Measurements from ENCODE around the gene GLUD1.
"Not testable (repeated sequence)": the region's sequence is repeated elsewhere in the genome, so short reads cannot be mapped to it uniquely, and the experiment has no call there.

The GLUD1 gene

DNA sequence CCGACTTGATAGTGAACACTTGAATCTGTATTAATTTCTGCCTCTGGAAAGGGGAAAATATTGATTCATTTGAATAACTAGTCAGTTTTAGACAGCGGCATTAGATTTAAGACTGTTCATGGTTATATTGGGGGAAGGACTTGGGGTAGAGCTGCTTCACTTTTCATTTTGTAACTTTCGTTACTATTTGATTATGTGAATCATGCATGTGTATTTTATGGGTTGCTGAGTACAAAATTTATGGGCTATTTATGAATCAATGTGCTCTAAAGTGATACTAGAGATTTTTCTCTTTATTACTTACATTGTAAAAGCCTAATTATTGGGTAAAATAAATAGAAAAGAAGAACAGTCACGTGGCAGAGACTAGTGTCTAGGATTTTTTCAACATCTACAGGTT is 4.9 kb downstream of the GLUD1 start:
- DNase-seq: no peak

DNA sequence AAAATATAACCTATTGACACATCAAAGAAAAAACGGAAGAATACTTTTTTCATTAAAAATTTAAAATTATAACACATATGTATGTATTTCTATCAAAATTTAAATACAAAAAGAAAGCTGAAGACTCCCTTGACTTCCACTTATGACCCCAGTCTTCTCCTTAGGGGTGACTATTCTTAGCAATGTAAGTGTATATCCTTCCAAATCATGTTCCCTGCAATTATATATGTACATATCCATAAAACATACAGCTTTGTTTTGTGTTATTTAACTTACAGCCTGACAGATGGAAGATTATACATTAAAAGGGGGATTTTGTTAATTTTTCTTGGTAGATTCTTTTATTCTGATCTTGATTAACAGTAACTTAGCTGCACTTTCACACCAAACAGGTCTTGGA is 9.1 kb downstream of the GLUD1 start:
- DNase-seq: no peak

DNA sequence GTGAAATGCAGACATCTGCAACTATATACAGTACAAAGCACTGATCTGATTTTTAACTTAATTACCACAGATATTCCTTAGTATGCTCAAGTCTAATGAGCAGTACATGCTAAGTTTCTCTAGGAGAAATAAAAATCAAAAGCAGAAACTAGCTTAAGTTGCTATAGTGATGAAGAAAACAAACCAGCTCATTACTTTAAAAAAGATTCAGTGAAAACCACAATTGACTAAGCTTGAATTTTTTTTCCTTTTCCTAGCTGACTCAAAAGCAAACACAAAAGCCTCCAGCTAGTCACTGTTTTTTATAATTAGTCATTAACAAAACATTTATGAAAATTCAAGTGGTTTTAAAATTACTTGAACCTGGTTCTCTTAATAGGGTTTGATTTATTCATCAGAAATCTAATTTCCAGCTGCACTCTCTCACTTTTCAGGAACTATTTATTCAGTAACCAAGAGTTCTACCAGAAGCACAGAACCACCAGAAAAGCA is 10.3 kb downstream of the GLUD1 start:
- DNase-seq: peak in 3 of 4 experiments; percentile 13 to 67 (median 61)

DNA sequence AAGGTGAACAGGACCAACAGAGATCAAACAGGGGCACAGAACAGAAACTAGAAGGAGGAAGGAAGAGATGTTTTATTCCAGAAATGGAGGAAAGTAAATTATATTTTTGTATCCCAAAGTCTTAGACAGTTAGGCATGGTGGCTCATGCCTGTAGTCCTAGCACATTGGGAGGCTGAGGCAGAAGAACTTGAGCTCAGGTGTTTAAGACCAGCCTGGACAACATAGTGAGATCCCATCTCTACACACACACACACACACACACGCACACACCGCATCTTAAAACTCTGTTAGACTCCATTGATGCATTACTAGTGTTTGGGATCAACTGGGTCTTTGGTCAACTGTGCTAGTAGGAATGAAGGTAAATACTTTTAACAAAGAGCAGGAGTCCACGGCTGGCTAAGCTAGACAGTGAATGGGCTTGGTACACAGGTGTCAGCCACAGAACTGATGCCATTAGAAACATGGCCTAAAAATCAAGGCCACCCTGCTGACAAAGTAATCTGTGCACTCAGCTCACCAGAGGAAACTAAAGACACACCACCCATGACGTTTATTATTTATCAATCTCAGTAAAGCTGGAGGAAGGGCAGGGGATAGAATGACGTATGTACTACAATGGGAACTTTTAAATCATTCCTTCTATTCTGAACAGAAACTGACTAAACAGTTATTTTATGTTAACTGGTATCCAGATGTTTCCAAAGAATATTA is 10.9 kb downstream of the GLUD1 start:
- peak; percentile 39 to 78 (median 48) for DNase-seq

DNA sequence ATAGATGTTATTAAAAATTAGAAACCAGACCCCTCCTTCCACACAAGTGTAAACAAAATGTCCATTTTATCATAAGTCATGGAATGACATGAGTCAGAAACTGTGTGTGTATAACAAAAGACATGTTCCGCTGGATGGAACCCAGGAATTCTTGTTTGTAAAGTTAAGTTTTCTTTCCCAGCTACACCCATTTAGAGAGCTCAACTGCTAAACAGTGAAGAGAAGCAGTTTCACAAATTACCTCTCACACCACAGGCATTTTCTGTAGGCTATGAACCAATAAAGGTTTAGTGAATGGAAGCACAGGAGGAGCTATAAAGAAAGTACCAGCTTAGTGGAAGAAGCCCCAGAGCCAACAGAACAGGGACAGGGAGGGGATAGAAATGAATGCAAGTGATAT is 12.4 kb downstream of the GLUD1 start:
- DNase-seq: not testable (repeated sequence)

DNA sequence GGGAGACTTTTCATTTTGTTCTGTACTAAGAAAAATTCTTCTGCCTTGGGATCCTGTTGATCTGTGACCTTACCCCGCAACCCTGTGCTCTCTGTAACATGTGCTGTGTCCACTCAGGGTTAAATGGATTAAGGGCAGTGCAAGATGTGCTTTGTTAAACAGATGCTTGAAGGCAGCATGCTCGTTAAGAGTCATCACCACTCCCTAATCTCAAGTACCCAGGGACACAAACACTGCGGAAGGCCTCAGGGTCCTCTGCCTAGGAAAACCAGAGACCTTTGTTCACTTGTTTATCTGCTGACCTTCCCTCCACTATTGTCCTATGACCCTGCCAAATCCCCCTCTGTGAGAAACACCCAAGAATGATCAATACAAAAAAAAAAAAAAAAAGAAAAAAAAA is 13.1 kb downstream of the GLUD1 start:
- not testable (repeated sequence) for DNase-seq

DNA sequence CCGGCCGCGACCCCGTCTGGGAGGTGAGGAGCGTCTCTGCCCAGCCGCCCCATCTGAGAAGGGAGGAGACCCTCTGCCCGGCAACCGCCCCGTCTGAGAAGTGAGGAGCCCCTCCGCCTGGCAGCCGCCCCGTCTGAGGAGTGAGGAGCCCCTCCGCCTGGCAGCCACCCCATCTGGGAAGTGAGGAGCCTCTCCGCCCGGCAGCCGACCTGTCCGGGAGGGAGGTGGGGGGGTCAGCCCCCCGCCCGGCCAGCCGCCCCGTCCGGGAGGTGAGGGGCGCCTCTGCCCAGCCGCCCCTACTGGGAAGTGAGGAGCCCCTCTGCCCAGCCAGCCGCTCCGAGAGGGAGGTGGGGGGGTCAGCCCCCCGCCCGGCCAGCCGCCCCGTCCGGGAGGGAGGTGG is 14.0 kb downstream of the GLUD1 start:
- DNase-seq: not testable (repeated sequence)

DNA sequence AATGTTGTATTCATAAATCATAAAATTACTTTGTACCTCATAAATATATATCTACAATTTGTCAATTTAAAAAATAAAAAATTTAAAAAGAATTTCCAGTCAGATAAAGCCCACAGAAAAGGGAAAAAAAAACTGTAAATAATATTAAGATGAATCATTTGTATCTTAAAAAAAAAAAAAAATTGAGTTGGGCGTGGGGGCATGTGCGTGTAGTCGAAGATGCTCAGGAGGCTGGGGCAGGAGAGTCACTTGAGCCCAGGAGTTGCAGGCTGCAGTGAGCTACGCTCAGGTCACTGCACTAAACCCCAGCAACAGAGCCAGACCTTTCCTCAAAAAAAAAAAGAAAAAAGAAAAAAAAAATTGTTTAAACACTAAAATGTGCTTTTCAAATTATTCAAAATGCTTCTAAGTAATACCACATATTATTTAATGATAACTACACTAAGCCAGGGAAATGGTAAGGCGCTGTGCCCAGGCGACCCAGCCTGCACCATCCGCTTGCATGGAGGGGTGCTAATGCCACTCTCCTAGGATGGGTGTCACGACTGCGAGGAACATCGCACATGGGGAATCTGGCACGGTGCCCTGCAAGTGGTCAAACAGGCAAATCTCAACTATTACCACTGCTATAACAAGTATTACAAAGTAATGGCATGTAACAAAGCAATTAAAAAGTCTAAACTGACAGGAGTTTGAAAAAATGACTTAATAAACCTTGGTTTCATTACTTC is 15.4 kb downstream of the GLUD1 start:
- no peak for DNase-seq

DNA sequence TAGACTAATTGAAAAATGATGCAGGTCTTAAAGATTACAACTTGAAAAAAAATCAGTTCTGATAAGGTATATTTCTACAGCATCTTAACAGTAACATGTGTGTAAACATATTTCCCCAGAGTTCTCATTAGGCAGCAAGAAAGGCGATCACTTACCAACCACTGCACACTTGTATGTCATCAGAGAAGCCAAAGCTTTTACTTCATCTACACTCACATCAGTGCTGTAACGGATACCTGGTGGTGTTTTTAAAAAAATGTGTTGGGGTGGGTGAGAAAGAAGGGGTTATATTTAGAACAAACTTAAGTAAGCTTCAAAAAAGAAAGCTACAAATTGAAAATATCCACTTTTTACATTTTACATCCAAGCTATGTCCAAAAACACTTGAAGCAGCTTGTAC is 18.2 kb downstream of the GLUD1 start:
- not testable (repeated sequence) for DNase-seq

DNA sequence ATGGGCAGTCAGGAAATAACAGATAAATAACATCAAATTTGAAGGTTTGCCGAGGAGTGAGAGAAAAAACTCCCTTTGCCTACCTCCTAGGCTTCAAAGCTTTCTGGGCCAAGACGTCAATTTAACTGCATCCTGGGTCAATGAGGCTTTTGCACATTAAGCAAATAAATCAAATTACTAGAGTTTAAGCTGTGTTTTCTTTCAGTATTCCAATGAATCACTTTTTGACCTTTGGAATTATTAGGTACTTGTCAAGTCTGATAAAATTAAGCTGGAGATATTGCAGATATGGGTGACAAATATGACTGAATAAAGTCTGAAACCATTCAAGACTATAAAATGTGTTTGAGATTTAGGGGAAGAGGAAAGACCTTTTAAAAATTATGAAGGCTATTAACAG is 22.2 kb downstream of the GLUD1 start:
- DNase-seq: no peak

DNA sequence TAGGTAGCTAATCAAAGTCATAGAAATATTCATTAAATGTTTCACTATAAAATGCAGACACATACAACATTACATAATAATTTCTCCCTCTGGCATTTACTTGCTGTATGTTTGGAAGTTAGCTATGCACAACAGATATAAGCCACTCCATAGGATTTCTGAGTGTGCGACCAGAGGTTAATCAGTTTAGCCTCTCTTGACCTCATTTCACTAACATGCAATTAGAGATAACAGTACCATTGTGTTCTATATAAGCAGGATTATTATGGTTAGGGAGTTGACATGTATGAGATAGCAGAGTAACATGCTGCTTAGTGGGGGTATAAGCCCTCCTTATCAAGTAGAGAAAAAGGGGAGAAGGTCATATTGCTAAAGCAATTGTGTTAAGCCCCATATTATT is 26.4 kb downstream of the GLUD1 start:
- DNase-seq: no peak

DNA sequence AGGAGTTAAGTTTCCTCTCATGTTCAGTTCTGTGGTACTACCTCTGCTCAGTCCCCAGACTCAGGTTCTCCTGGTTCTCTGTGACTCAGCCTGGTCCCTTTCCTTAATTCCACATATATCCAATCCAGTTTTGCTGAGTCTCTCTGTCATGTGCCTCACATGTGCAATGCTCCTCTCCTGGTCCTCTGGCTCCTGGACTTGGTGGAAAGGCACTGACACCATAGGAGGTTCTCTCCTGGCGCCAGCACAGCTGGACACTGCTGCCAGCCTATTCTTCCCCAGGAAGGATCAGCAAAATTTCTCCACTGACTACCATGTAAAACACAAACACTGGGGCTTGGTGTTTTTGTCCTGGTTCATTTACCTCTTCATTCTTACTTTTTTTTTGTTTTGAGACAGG is 27.8 kb downstream of the GLUD1 start:
- DNase-seq: no peak

DNA sequence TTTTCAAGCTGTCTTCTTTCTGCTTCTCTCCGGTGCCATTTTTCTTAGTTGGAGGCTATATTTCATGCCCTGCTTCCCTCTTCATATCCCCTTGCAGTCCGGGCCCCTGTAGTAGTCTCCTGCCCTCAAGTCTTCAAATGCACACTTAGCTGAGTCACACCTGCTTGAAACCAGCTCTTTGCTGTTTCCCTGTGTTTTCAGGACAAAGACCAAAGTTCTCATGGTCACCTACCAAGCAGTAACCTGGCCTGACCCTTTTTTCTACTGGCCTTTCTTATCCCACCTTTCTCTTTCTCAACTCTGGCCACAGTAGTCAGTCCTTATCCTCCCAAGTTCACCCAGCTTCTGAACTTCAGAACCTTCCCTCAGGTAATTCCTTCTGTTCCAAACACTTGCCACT is 28.5 kb downstream of the GLUD1 start:
- no peak for DNase-seq

DNA sequence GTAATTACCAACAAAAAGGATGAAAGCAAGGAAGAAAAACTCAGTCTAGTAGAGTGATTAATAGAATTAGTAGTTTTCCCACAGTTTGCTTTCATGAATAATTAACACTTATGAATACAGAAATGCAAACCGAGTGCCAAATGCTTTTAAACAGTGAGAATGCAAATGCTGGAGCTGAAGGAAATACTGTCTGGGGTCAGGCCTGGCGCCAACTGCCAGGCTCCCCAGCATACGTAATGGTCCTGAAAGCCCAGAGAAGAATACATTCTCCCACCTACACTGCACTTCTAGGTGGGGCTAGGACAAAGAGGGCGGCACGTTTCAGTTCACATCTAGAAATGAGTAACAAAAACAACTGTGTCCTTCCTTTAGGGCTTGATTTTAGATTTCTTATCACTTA is 30.0 kb downstream of the GLUD1 start:
- DNase-seq: no peak

DNA sequence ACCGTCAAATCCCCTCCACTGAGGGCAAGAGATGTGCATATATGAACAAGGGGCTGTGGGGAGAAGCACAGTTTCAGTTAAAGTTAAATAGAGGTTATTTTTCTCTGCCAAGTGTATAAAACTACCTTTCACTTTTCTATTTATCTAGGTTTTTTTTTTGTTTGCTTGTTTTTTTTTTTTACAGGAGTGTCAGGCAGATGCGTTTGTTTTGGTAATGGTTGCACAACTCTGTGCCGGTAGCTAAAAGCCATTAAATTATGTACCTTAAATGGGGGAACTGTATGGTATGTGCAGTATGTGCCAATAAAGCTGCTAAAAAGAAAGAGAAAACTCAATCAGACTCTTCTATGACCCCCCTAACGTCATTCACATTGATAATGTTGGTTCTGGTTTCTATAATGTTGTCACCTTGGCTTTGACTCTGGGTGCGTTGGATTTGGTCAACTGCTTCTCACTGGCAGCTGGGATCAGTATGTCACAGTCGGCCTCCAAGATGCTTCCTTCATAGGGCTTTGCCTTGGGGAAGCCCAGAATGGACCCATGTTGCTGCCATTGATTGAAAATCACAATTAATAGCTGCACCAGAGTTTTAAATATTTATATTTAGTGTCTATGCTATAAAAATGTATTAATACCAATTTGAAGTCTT is 34.2 kb downstream of the GLUD1 start:
- DNase-seq: no peak

DNA sequence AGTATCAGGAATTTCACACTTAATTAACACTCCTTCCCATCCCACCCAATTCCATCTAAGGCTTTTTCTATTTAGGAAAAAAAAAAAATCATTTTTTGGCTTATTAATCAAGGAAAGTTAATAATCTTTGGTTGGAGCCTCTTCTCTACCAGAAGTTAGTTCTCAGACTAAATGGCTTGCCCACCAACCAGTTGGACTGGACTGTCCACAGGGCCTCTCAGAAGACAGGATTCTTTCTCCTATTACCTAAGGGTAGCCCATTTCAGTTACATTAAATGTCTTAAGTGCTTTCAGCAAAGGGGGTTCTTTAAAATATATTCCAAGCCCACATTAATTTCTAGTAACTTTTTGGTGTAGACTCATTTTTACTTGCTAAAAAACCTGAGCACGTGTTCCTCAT is 35.2 kb downstream of the GLUD1 start:
- DNase-seq: no peak

DNA sequence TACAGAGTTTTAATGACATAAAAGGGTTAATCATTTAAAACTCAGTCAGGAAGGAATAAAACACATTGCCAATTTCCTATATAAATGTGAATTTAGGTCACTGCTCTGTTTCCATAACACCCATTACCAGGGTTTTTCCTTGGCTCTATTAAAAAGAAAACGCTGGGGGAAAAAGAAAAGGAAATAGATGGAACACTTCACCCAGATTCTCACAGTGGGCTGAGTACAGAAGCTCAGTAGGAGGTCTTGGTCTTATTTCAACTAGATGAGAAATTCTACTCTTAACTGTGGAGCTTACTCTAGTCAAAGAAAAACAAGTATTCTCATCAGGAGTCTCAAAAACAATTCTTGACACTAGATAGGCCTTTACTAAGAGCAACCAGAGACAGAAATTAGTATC is 36.5 kb downstream of the GLUD1 start:
- DNase-seq: no peak

DNA sequence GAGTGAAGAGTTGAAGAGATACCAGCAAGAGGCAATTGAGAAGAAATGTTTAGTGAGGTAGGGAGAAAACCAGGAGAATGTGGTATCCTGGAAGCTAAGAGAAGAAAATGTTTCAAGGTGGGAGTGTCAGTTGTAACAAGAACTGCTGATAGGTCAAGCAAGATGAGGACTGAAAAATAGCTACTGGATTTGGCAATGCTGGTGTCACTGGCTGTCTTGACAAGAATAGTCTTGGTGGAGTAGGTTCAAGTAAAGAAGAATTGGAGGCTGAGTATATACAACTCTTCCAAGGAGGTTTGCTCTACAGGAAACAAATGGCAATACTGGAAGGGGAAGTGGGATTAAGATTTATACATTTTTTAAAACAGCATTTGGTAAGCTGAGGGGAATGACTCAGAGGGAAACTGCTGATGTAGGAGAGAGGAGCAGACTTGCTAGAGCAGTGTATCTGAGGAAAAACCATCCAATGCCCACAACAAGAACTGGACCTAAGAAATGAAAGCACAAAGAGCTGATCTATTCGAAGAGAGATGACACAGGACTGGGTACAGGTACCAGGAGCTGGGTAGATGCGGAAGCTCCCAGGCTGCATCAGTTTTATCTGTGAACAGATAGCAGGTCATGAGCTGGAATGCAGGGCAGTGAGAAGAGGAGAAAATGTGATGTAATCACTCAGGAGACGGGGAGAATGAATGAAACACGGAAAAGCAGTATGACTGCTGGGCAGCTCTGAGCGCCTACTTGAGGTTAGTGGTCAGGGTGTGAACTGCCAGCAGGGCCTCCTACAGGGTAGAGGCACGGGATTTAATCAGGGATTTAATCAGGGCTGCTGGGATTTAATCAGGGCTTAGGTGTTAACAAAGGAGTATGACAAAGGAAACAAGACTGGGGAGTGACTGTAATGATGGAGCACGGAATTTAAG is 40.0 kb downstream of the GLUD1 start:
- peak; percentile 75 to 92 (median 84) for DNase-seq

DNA sequence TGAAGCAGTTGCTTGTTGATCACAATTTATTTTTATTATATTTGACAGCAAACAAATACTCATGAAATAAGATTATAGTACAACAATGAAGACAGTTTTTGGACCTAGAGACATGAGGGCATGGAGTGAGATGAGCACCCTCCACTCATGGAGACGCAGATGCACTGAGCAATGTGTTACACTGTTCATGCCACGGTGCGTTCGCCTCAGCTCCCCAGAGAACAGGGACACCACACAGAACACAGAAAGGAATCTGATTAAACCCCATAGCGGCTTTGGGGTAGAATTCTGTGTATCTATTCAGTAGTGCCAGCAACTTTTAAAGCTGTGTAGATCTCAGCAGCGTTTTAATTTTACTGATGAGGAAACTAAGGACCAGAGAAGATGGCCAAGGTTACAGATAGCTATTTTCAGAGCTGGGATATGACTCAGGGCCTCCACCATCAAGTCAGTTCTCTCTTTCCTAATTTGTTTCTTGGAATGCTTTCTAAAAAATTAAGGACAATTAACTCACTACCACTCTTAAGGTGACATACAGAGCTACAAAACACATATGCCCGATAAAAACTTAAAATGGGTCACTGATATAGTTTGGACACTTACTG is 41.0 kb downstream of the GLUD1 start:
- no peak for DNase-seq

DNA sequence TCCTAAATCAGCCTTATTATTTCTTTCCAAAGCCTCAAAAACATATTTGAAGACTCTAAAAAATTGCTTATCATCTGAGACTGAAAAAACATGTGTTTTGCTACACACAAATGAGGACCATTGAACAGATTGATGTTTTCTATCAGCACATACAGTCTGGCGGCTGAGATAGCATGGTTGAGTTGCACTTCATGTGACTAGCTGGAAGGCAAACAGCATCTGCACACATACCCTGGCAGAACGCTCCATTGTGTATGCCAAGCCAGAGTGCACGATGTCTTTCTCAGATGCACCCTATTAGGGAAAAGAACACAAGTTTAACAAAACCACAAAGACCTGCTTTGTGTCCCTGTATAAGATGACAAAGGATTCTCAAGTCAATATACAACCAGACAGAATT is 41.5 kb downstream of the GLUD1 start:
- DNase-seq: no peak

DNA sequence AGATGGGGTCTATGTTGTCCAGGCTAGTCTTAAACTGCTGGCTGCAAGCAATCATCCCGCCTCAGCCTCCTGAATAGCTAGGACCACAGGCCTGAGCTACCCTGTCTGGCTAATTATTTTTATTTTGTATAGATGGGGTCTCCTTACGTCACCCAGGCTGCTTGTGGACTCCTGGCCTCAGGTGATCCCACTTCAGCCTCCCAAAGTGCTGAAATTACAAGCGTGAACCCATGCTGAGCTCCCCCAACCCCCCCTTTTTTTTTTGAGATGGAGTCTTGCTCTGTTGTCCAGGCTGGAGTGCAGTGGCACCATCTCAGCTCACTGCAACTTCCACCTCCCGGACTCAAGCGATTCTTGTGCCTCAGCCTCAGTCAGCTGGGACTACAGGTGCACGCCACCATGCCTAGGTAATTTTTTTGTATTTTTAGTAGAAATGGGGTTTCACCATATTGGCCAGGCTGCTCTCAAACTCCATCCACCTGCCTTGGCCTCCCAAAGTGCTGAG is 49.2 kb downstream of the GLUD1 start:
- DNase-seq: no peak

DNA sequence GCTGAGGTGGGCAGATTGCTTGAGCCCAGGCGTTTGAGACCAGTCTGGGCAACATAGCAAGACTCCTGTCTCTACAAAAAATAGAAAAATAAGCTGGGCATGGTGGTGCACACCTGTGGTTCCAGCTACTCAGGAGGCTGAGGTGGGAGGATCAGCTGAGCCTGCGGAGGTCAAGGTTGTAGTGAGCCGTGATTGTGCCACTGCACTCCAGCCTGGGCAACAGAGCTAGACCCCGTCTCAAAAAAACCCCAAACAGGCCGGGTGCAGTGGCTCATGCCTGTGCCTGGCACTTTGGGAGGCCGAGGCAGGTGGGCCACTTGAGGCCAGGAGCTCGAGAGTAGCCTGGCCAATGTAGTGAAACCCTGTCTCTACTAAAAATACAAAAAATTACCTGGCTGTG is 51.1 kb downstream of the GLUD1 start:
- not testable (repeated sequence) for DNase-seq

Measured in suppressor macrophage (primary cell).